HG02759 (cell line): Measurements from ENCODE around the gene OR2M3.
"Not testable (repeated sequence)": the region's sequence is repeated elsewhere in the genome, so short reads cannot be mapped to it uniquely, and the experiment has no call there.

Source experiments
- ATAC-seq: cut with Tn5 transposase; IDR thresholded peaks from one replicate; pipeline ENCODE4 v1.9.1; 2021; ENCODE audit warnings: mild to moderate bottlenecking, moderate library complexity; ENCODE audit not compliant: unreplicated experiment

The OR2M3 gene

GRCh38 chr1:248196965-248197364, at the start of gene OR2M3:
TSS of gene OR2M3 (plus strand) at chr1:248197265. CDS start at chr1:248203068, 5,803 bp downstream.
- no peak for ATAC-seq

- no peak for ATAC-seq
These were observed 44.8 kb upstream of the OR2M3 start for GRCh38 chr1:248152056-248152827.

- ATAC-seq, result no peak
These were observed 41.1 kb upstream of the OR2M3 start for GRCh38 chr1:248155927-248156326.

GRCh38 chr1:248158758-248159157, 38.3 kb upstream of the OR2M3 start:
- ATAC-seq, result no peak

GRCh38 chr1:248164031-248164430, 33.0 kb upstream of the OR2M3 start:
- ATAC-seq, result no peak

- ATAC-seq, result no peak
These were observed 31.9 kb upstream of the OR2M3 start for GRCh38 chr1:248165186-248165585.

- no peak for ATAC-seq
These were observed 22.5 kb upstream of the OR2M3 start, which contains the start of gene OR2M2 for GRCh38 chr1:248174521-248174920. TSS of gene OR2M2 (plus strand) at chr1:248174821. CDS start at chr1:248179986, 5,165 bp downstream.

GRCh38 chr1:248183996-248184395, 13.1 kb upstream of the OR2M3 start:
- ATAC-seq, result no peak

GRCh38 chr1:248187363-248187762, 9.7 kb upstream of the OR2M3 start:
- no peak for ATAC-seq

GRCh38 chr1:248189026-248189425, 8.0 kb upstream of the OR2M3 start:
- no peak for ATAC-seq

- ATAC-seq, result no peak
These were observed 2.9 kb upstream of the OR2M3 start for GRCh38 chr1:248194117-248194516.

GRCh38 chr1:248215880-248216279, 18.8 kb downstream of the OR2M3 start:
- ATAC-seq, result no peak

- no peak for ATAC-seq
These were observed 28.5 kb downstream of the OR2M3 start for GRCh38 chr1:248225537-248225936.

- ATAC-seq, result no peak
These were observed 32.4 kb downstream of the OR2M3 start for GRCh38 chr1:248229360-248229908.

- no peak for ATAC-seq
These were observed 34.1 kb downstream of the OR2M3 start, which contains the start of gene OR2M4 for GRCh38 chr1:248231117-248231516. TSS of gene OR2M4 (plus strand) at chr1:248231417. CDS start at chr1:248238929, 7,512 bp downstream.

- no peak for ATAC-seq
These were observed 42.4 kb downstream of the OR2M3 start for GRCh38 chr1:248239478-248239877.

GRCh38 chr1:248243204-248243603, 46.1 kb downstream of the OR2M3 start:
- peak; percentile 83 for ATAC-seq

- not testable (repeated sequence) for ATAC-seq
These were observed 62.2 kb downstream of the OR2M3 start for GRCh38 chr1:248259309-248259708.
